Upper lobe of left lung (tissue), 6 donors: ENCODE results near the gene RAB44. TPM values are rescaled to one million over a fixed set of nuclear protein-coding genes. Genes with fewer than 3 reads are reported as not detected.

Experiments
- ATAC-seq, 2 donors: fragments of 200-7000 bp; cut with Tn5 transposase; one replicate each; pipeline ENCODE4 v1.9.1; 2022; ENCODE audit warnings: mild to moderate bottlenecking in 2 of 2, moderate library complexity in 2 of 2; ENCODE audit not compliant: low FRiP score in 2 of 2
- DNase-seq, 2 donors: peaks; one replicate each; pipeline ENCODE4 v3.0.0-alpha.2; 2019 to 2020
- H3K27ac ChIP-seq, 4 donors: fragments of 200-600 bp; sonication (generic); one replicate each; pipeline ENCODE4 v1.5.1; 2016 to 2019
- H3K27me3 ChIP-seq, 4 donors: fragments of 200-600 bp; sonication (generic); one replicate each; pipeline ENCODE4 v1.5.1; 2017 to 2019
- H3K36me3 ChIP-seq, 4 donors: fragments of 200-600 bp; sonication (generic); one replicate each; pipeline ENCODE4 v1.5.1; 2016 to 2019
- H3K4me1 ChIP-seq, 4 donors: fragments of 200-600 bp; sonication (generic); one replicate each; pipeline ENCODE4 v1.5.1; 2018 to 2019
- H3K4me3 ChIP-seq, 4 donors: fragments of 200-600 bp; sonication (generic); one replicate each; pipeline ENCODE4 v1.5.1; 2017 to 2019; ENCODE audit warnings: mild to moderate bottlenecking in 2 of 4, moderate library complexity in 1 of 4
- H3K9me3 ChIP-seq, 4 donors: fragments of 200-600 bp; sonication (generic); one replicate each; pipeline ENCODE4 v1.5.1; 2018 to 2019
- CTCF ChIP-seq, 6 experiments: fragments of 450-650 bp in 4 of 6; fragments of 200-600 bp in 2 of 6; sonication (generic) in 2 of 6; IDR thresholded peaks; one replicate each; pipeline ENCODE4 v1.5.1; 2016 to 2019; ENCODE audit warnings: antibody characterized with exemption in 6 of 6
- EP300 ChIP-seq, 4 donors: sonication (generic); formaldehyde crosslinking; IDR thresholded peaks; one replicate each; pipeline ENCODE4 v1.5.1; 2017; ENCODE audit warnings: antibody characterized with exemption in 4 of 4, control low read depth in 2 of 4
- POLR2A ChIP-seq, 4 donors: fragments of 450-650 bp; IDR thresholded peaks; one replicate each; pipeline ENCODE4 v1.5.1; 2016 to 2017; ENCODE audit warnings: antibody characterized with exemption in 4 of 4, mild to moderate bottlenecking in 2 of 4
- POLR2AphosphoS5 ChIP-seq, 2 donors: sonication (generic); formaldehyde crosslinking; IDR thresholded peaks; one replicate each; pipeline ENCODE4 v1.5.1; 2017; ENCODE audit warnings: antibody characterized with exemption in 2 of 2
- WGBS, 2 donors: methylation state at CpG; one replicate each; pipeline ENCODE4 v1.1.5; 2017 to 2018; 5-methylcytosine and 5-hydroxymethylcytosine counted together
- total RNA-seq, 6 donors: library from RNA; depleted of rRNA in 4 of 6; stranded (reverse); fragments of >200 nt in 4 of 6; gene quantifications; one replicate each; pipeline versions ENCODE4 v1.1.0 to v1.2.1, GENCODE V29; 2016 to 2021
- donor health status: DM: no; HTN: no; CAD: no; lungs with moderate emphysema.
- donor health status: DM: no; HTN: yes; CAD: no; lungs with severe emphysema.

Gene RAB44
- total RNA-seq, 6 donors from 2014 or later: 0.20 to 3.1 (median 1.2) TPM

- Histone ChIP-seq H3K9me3 (no peaks in the 10 kb centered on the region), H3K36me3 (peaks cover 0 to 8% (median under 1%) of the 10 kb centered on the region in 4 donors), H3K4me3 (no peak overlapping the region), H3K27ac (no peak overlapping the region), H3K27me3 (no peaks in the 10 kb centered on the region), H3K4me1 (peaks cover 6 to 12% (median 9%) of the 10 kb centered on the region in 4 donors)
- 36 to 43% methylated on average over 3 of the region's 3 CpGs for WGBS, 2 donors
- DNase-seq (peak in 1 of 2 donors; percentile 69), ATAC-seq (peak; percentile 60 to 78)
- TF ChIP-seq EP300 (IDR thresholded peaks at IDR 0.05): no peak
- TF ChIP-seq POLR2A (IDR thresholded peaks at IDR 0.05): no peak
- no peak for TF ChIP-seq CTCF (IDR thresholded peaks at IDR 0.05)
- no peak for TF ChIP-seq POLR2AphosphoS5 (IDR thresholded peaks at IDR 0.05)
These were observed 5.4 kb upstream of the RAB44 start for GRCh38 chr6:36692220-36692619.

GRCh38 chr6:36692861-36693702 is 4.5 kb upstream of the RAB44 start:
- H3K27me3 ChIP-seq: no peaks in the 10 kb centered on the region
- 66 to 77% methylated on average over 27 of the region's 27 CpGs for WGBS, 2 donors
- peaks cover 6 to 17% (median 11%) of the 10 kb centered on the region in 4 donors for H3K4me1 ChIP-seq
- no peak for TF ChIP-seq EP300 (IDR thresholded peaks at IDR 0.05)
- no peak for ATAC-seq
- no peak overlapping the region for H3K27ac ChIP-seq
- no peak overlapping the region for H3K4me3 ChIP-seq
- DNase-seq: peak in 1 of 2 donors; percentile 71
- H3K36me3 ChIP-seq: no peaks in the 10 kb centered on the region
- H3K9me3 ChIP-seq: no peaks in the 10 kb centered on the region

- no peak overlapping the region for H3K27ac ChIP-seq
- no peaks in the 10 kb centered on the region for H3K9me3 ChIP-seq
- DNase-seq: no peak
- no peaks in the 10 kb centered on the region for H3K27me3 ChIP-seq
- WGBS, 2 donors: 90 to 94% methylated on average over 6 of the region's 6 CpGs
- TF ChIP-seq POLR2AphosphoS5 (IDR thresholded peaks at IDR 0.05) (no peak), POLR2A (IDR thresholded peaks at IDR 0.05) (no peak), CTCF (IDR thresholded peaks at IDR 0.05) (no peak), EP300 (IDR thresholded peaks at IDR 0.05) (no peak)
- no peak for ATAC-seq
- H3K4me3 ChIP-seq: no peak overlapping the region
- no peaks in the 10 kb centered on the region for H3K36me3 ChIP-seq
- peaks cover 6 to 18% (median 11%) of the 10 kb centered on the region in 4 donors for H3K4me1 ChIP-seq
These were observed 3.0 kb upstream of the RAB44 start for GRCh38 chr6:36694616-36695015.

GRCh38 chr6:36695414-36695813 is 2.2 kb upstream of the RAB44 start:
- Histone ChIP-seq H3K9me3 (no peaks in the 10 kb centered on the region), H3K27me3 (no peaks in the 10 kb centered on the region), H3K4me1 (peaks cover 6 to 18% (median 11%) of the 10 kb centered on the region in 4 donors), H3K27ac (no peak overlapping the region), H3K36me3 (no peaks in the 10 kb centered on the region), H3K4me3 (no peak overlapping the region)
- ATAC-seq: no peak
- TF ChIP-seq POLR2AphosphoS5 (IDR thresholded peaks at IDR 0.05) (no peak), POLR2A (IDR thresholded peaks at IDR 0.05) (no peak), CTCF (IDR thresholded peaks at IDR 0.05) (no peak), EP300 (IDR thresholded peaks at IDR 0.05) (no peak)
- no peak for DNase-seq
- WGBS, 2 donors: 75 to 90% methylated on average over 2 of the region's 2 CpGs

- Histone ChIP-seq H3K27me3 (no peaks in the 10 kb centered on the region), H3K36me3 (no peaks in the 10 kb centered on the region), H3K4me3 (no peak overlapping the region), H3K9me3 (no peaks in the 10 kb centered on the region), H3K4me1 (peaks cover 0 to 18% (median 3%) of the 10 kb centered on the region in 4 donors), H3K27ac (peak overlapping the region in 1 of 4 donors; percentile 31)
- no peak for TF ChIP-seq POLR2A (IDR thresholded peaks at IDR 0.05)
- no peak for TF ChIP-seq CTCF (IDR thresholded peaks at IDR 0.05)
- TF ChIP-seq EP300 (IDR thresholded peaks at IDR 0.05): no peak
- no peak for TF ChIP-seq POLR2AphosphoS5 (IDR thresholded peaks at IDR 0.05)
- WGBS, 2 donors: 80 to 100% methylated on average over 3 to 6 of the region's 6 CpGs
- ATAC-seq: no peak
- no peak for DNase-seq
These were observed 570 bp downstream of the RAB44 start for GRCh38 chr6:36698196-36698595.
